HFF-Myc (cell line): ENCODE data around the gene AKAP6.
"Not testable (repeated sequence)": the region's sequence is repeated elsewhere in the genome, so short reads cannot be mapped to it uniquely, and the experiment has no call there.

Experiments
- DNase-seq: peaks from one replicate; pipeline ENCODE4 v3.0.0-alpha.2; 2011; ENCODE audit warnings: low read depth; ENCODE audit errors: extremely low read depth
- H3K4me3 ChIP-seq: replicated peaks from 2 replicates; pipeline ENCODE4 v1.5.1; 2011; ENCODE audit warnings: low read depth, mild to moderate bottlenecking, control low read depth, low read length
- TF ChIP-seq, protein P1 (sequence below): IDR thresholded peaks from 2 replicates; pipeline ENCODE4 v1.5.1; 2012; ENCODE audit warnings: mild to moderate bottlenecking, low read depth, low read length, control low read depth; ENCODE audit errors: missing control alignments

AKAP6 gene

DNA sequence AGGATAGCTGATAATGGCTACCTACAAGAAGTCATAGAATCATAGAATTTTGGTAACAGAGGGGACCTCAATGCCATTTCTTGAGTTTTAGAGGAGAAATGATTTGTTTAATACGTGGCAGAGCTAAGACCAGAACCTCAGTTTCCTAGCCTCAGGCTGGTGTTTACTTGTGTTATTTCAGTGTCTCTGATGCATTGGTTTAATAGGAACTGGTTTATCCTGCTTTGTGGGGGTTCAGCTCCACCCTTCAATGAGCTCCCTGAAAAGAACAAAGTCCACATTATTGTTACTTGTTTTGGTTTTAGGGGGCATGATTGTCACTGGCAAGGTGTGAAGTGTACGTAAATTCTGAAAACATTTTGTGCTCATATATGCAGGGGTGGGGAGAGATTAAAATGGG lies 55.4 kb downstream of the AKAP6 start:
- DNase-seq = no peak
- no peak overlapping the region for H3K4me3 ChIP-seq
- TF ChIP-seq, protein P1, sequence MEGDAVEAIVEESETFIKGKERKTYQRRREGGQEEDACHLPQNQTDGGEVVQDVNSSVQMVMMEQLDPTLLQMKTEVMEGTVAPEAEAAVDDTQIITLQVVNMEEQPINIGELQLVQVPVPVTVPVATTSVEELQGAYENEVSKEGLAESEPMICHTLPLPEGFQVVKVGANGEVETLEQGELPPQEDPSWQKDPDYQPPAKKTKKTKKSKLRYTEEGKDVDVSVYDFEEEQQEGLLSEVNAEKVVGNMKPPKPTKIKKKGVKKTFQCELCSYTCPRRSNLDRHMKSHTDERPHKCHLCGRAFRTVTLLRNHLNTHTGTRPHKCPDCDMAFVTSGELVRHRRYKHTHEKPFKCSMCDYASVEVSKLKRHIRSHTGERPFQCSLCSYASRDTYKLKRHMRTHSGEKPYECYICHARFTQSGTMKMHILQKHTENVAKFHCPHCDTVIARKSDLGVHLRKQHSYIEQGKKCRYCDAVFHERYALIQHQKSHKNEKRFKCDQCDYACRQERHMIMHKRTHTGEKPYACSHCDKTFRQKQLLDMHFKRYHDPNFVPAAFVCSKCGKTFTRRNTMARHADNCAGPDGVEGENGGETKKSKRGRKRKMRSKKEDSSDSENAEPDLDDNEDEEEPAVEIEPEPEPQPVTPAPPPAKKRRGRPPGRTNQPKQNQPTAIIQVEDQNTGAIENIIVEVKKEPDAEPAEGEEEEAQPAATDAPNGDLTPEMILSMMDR = no peak

DNA sequence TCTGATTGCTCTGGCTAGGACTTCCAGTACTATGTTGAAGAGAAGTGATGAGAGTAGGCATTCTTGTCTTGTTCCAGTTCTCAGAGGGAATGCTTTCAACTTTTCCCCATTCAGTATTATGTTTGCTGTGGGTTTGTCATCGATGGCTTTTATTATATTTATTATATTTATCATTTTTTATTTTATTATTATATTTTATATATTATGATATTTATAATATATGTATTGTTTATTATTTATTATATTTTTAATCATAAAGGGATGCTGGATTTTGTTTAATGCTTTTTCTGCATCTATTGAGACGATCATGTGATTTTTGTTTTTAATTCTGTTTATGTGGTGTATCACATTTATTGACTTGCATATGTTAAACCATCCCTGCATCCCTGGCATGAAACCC lies 58.2 kb downstream of the AKAP6 start:
- DNase-seq, H3K4me3 ChIP-seq: not testable (repeated sequence)

DNA sequence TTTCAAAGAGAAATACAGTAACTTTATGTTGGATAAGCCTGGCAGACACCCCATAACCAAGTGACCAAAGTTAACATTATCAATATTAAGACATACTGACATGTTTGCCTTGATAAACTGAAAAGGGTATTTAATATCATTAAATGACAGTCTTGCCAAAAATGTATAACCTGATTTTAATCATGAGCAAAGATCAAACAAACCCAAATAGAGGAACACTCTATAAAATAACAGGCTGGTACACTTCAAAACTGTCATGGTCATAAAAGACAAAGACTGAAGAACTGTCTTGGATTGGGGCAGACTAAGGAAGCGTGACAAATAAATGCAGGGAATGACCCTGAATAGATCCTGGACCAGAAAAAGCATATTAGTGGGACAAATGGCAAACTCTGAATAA lies 64.0 kb downstream of the AKAP6 start:
- no peak for DNase-seq
- TF ChIP-seq, protein P1 = no peak
- no peak overlapping the region for H3K4me3 ChIP-seq

DNA sequence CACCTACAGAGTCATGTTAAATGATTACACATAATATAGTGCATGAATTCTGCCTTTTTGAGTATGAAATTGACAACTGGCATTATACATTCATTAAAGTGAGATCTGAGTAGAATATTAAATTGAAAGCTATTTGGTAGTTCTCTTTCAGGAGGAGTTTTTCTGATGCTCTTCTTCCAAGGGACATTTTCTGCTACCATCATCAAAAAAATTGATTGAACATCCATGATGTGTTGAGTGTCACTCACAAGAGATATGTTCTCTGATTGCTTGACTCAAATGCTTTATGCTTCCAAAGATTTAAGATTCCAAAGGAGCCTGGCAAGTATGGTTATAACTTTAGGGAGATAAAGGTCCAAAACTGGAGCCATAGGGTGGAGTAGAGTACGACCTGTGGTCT lies 64.9 kb downstream of the AKAP6 start:
- no peak for DNase-seq
- H3K4me3 ChIP-seq = no peak overlapping the region
- TF ChIP-seq, protein P1 = no peak

DNA sequence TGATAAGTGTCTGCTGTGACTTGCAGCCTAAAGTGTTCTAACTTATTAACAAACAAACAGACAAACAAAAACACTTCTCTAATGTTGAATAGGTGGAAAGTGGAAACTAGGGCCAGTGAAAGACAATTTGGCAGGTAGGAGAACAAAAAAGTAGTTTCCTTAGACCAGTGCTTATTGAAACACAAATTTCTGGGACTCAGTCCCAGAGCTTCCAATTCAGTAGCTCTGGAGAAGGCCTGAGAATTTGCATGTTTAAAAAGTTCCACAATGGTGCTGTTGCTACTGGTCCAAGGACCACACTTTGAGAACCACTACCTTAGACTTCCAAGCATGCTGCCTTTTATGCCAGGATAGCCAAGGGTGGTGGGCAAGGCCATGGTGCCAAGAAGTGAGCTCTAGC lies 67.8 kb downstream of the AKAP6 start:
- no peak overlapping the region for H3K4me3 ChIP-seq
- TF ChIP-seq, protein P1 = no peak
- DNase-seq = no peak

DNA sequence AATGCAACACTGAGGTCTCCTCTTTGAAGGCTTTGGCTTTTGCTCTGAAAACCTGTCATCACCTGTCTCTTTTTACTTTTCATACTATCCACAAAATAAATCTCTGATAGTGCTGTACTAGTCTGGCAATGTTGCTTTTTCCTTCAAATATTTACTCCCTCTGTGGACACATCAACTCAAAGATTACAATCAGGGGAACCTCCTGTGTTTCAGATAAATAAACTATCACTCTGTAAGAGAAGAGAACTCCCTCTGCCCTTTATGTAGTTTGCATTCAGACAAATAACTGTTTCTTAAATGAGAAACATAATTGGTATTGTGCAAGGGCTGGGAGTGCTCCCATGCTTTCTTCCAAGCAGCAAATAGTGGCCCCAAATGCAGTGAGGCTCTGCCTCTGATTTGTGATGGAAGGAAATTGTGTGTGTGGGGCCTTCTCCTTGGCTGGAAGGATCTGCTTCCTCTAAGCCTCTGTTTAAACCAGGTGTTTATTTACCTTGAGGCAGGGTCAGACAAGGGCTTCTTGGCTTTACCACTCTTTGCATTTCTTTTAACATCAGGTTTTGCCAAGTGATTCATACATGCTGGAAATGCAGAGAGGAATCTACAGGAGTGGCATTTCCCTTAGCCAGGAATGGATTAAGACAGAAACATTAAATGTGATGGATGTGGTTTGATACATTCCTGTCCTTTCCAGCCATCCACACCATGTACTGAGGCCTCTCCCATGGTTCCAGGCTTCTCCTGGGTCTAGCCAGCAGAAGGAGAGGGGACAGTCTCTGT lies 69.0 kb downstream of the AKAP6 start:
- no peak overlapping the region for H3K4me3 ChIP-seq
- TF ChIP-seq, protein P1 = no peak
- DNase-seq = no peak

DNA sequence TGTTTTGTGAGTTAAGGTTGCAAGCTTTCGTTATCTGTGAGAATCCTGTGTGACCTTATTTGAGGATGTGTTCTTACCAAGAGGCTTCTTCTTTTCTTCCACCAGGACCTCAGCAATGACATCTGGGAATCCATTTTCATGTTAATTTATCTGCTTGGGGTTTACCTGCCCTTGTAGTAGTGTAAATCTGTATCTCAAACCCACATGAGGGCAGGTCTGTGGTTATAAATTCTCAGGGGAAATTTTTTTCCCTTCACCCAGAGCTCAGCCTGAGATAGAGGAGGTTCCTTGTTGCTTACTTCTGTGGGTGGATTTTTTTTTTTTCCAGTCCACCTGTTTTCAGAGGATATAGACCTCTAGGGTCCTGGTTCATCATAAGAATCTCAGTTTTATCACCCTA lies 70.8 kb downstream of the AKAP6 start:
- TF ChIP-seq, protein P1 = no peak
- no peak overlapping the region for H3K4me3 ChIP-seq
- no peak for DNase-seq
